Lower lobe of right lung (tissue), 2 donors: ENCODE results near the gene SH2B3. TPM values are rescaled to one million over a fixed set of nuclear protein-coding genes. Genes with fewer than 3 reads are reported as not detected.

ENCODE experiments used
- ATAC-seq, 2 donors: fragments of 200-7000 bp; cut with Tn5 transposase; one replicate each; pipeline ENCODE4 v1.9.1; 2020 to 2022; ENCODE audit warnings: mild to moderate bottlenecking in 2 of 2, moderate library complexity in 2 of 2
- DNase-seq: peaks from one replicate; pipeline ENCODE4 v3.0.0-alpha.2; 2020
- H3K27ac ChIP-seq: fragments of 200-600 bp; one replicate; pipeline ENCODE4 v1.8.0; 2022
- H3K27me3 ChIP-seq: fragments of 200-600 bp; one replicate; pipeline ENCODE4 v1.8.0; 2022; ENCODE audit warnings: low read depth
- H3K36me3 ChIP-seq: fragments of 200-600 bp; one replicate; pipeline ENCODE4 v1.8.0; 2022; ENCODE audit warnings: mild to moderate bottlenecking
- H3K4me1 ChIP-seq: fragments of 200-600 bp; one replicate; pipeline ENCODE4 v1.8.0; 2022
- H3K4me3 ChIP-seq: fragments of 200-600 bp; one replicate; pipeline ENCODE4 v1.8.0; 2022; ENCODE audit warnings: mild to moderate bottlenecking
- H3K9me3 ChIP-seq: fragments of 200-600 bp; one replicate; pipeline ENCODE4 v1.8.0; 2022
- CTCF ChIP-seq: fragments of 200-600 bp; IDR thresholded peaks from one replicate; pipeline ENCODE4 v1.8.0; 2022; ENCODE audit warnings: antibody characterized with exemption, mild to moderate bottlenecking
- intact Hi-C: fragments of 100-400 bp; cut with DNase I; formaldehyde crosslinking; loops from one replicate; pipeline ENCODE4 v1.11.0; 2022
- total RNA-seq: library from RNA; stranded (reverse); fragmentation: NEBNext Ultra II Directional; extraction: Animal tissue kit (Norgen Biotek cat#: 25700); gene quantifications from one replicate; pipeline ENCODE4 v1.2.1, GENCODE V29; 2021
- donor health status: DM: no; HTN: yes; CAD: no; lungs with severe emphysema.

SH2B3 gene
- total RNA-seq, 1 donor from 2014 or later = 49.5 TPM

DNA sequence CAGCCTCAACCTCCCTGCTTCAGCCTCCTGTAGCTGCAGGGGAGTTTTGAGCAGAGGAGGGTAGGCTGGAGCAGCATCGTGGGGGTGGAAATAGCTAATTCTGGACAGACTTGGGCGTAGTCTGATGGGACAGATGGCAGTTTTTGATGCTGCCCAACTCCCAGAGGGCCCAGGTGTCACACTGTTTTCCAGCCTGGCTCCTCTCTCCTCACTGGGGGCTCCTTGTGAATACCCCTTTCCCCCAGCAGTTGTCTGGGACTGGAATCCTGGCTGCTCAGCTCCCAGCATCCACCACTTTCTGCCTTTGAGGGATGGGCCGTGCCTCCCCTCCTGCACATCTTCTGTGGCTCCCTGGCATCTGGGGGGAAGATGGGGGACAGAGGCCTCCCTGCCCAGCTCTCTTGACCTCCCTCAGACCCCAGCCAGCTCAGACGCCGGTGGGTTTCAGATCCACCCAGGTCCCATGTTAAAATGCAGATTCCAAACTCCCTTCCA, 34.0 kb downstream of the SH2B3 start:
- no peak for ATAC-seq
- H3K4me1 ChIP-seq = peaks cover 99% of the 10 kb centered on the region
- H3K4me3 ChIP-seq = no peak overlapping the region
- H3K36me3 ChIP-seq = peaks cover 27% of the 10 kb centered on the region
- no peak for TF ChIP-seq CTCF
- peak overlapping the region; percentile 28 for H3K27ac ChIP-seq
- no peaks in the 10 kb centered on the region for H3K9me3 ChIP-seq
- no peak for DNase-seq
- no peaks in the 10 kb centered on the region for H3K27me3 ChIP-seq
- intact Hi-C loops = no loop called here

GRCh38 chr12:111440152-111440551, 34.4 kb downstream of the SH2B3 start:
- Histone ChIP-seq H3K36me3 (peaks cover 28% of the 10 kb centered on the region), H3K9me3 (no peaks in the 10 kb centered on the region), H3K4me1 (peaks cover 99% of the 10 kb centered on the region), H3K27ac (peak overlapping the region; percentile 36), H3K27me3 (no peaks in the 10 kb centered on the region), H3K4me3 (no peak overlapping the region)
- DNase-seq (no peak), ATAC-seq (no peak)
- intact Hi-C loops = no loop called here
- no peak for TF ChIP-seq CTCF

DNA sequence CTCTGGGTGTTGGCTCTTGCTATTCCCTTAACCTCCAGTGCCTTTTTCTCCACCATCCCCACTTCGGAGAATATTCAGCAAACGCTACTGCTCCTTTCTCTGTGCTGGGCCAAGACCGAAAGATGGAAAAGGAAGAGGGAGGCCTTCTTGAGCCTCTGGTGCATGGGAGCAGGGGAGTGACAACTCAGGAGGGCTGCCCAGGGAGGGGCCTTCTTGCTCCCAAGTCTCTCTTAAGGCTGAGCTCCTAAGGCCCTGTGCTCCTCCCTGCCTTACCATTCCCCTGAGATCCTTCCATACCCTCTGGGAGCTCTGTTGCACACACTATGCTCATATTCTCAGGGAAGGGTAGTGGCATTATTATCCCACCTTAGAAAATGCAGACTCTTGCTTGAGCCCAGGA, 34.9 kb downstream of the SH2B3 start:
- no peak overlapping the region for H3K4me3 ChIP-seq
- peaks cover 32% of the 10 kb centered on the region for H3K36me3 ChIP-seq
- H3K4me1 ChIP-seq = peaks cover 99% of the 10 kb centered on the region
- no peak for ATAC-seq
- TF ChIP-seq CTCF = no peak
- no peaks in the 10 kb centered on the region for H3K27me3 ChIP-seq
- H3K27ac ChIP-seq = peak overlapping the region; percentile 36
- DNase-seq = no peak
- no peaks in the 10 kb centered on the region for H3K9me3 ChIP-seq
- intact Hi-C loops = no loop called here

DNA sequence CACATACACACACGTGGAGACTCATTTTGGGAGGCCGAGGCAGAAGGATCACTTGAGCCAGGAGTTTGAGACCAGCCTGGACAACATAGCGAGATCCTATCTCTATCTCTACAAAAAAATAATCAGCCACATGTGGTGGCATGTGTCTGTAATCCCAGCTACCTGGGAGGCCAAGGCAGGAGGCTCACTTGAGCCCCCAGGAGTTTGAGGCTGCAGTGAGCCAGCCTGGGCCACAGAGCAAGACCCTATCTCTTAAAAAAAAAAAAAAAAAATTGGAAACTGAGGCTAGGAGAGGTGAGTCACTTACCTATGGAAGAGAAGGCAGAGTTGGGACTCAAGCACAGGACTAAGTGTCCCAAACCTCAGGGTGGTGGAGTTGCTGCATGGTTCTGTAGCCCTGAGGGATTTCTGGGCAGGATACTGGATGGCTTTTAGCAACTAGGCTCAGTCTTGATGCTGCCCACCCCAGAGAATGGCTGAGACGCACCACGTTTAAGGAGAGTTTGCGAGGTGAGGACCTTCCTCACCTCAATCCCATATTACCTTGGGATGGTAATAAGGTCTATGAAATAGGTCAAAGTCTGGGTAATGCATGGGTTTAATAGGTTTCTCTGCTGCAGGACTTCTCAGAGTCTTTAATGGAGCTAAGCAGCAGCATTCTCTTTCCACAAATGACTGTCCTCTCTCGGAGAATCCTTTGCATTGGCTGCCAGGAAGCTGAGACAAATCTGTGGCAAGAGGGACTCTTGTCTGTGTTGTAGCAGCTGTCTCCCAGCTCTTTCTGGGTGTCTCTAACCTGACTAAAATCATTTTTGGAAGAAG, 35.6 kb downstream of the SH2B3 start:
- intact Hi-C loops = no loop called here
- Histone ChIP-seq H3K9me3 (no peaks in the 10 kb centered on the region), H3K36me3 (peaks cover 38% of the 10 kb centered on the region), H3K27me3 (no peaks in the 10 kb centered on the region), H3K27ac (peak overlapping the region; percentile 49), H3K4me1 (peaks cover 99% of the 10 kb centered on the region), H3K4me3 (no peak overlapping the region)
- DNase-seq = no peak
- no peak for TF ChIP-seq CTCF
- no peak for ATAC-seq

DNA sequence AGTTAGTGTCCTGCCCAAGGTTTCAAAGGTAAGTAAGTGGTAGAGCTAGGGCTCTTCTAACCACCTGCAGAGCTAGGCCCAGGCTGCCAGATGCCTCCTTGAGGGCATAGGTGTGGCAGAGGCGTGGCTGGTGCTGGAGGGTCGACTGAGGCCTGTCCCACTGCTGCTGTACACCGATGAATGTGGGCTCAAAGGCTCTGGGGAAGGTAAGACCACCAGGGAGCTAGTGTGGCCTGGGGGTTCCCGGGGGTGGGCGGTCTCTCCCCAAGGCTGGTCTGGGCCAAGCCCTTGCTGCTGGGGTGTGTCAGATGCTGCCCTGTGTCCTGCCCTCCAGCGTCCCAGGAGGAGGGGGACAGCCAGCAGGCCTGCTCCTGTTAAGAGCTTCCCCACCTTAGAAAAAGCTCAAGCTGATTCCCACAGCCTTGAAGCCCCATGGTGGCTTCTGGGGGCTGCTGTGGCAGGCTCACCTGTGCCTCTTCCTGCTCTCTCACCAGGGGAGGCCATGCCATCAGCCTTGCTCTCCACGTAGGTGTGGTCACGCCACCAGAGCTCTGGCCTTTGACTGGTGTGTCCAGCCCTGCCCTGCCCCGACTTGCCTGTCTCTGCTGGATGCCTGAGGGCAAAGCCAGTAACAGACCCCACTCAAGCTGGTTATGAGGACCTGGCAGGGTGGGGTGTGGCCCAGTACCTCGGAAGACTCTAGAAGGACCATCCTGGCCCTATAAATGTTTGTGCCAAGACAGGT, 36.8 kb downstream of the SH2B3 start:
- Histone ChIP-seq H3K27me3 (no peaks in the 10 kb centered on the region), H3K4me1 (peaks cover 99% of the 10 kb centered on the region), H3K9me3 (no peaks in the 10 kb centered on the region), H3K27ac (peak overlapping the region; percentile 49), H3K36me3 (peaks cover 50% of the 10 kb centered on the region), H3K4me3 (no peak overlapping the region)
- intact Hi-C loops = no loop called here
- TF ChIP-seq CTCF = no peak
- ATAC-seq = no peak
- no peak for DNase-seq
